ENCODE measurements around the gene FAF1.

Gene FAF1

GRCh38 chr1:50450861-50451653 is 509.0 kb downstream of the FAF1 start:
- no peak for DNase-seq (ENCODE audit: low read depth in 4 of 4, low spot score in 1 of 4)

GRCh38 chr1:50447961-50448360 is 512.1 kb downstream of the FAF1 start:
- no peak for DNase-seq (ENCODE audit: low read depth in 4 of 4, low spot score in 1 of 4)

DNA sequence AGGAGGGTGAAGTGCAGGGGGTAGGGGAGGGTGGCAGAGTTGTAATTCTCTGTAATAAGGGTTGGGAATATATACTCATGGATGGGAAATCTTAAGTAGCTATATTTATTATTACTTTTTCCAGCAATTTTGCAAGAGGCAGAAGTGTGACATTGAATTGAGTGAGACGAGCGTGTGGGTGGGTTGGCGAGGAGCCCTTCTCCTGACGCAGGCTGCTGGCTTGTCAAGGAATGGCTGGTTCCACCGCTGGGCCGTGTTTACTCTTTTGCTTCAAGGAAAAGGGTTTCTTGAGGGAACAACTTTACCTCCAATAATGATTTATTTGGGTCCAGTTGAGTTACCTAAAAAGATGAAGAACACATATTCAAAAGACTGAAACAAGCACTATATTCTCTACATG is 518.9 kb downstream of the FAF1 start:
- no peak for DNase-seq (ENCODE audit: low read depth in 4 of 4, low spot score in 1 of 4)

GRCh38 chr1:50438945-50439344 is 521.1 kb downstream of the FAF1 start:
- no peak for DNase-seq (ENCODE audit: low read depth in 4 of 4, low spot score in 1 of 4)

- no peak for DNase-seq (ENCODE audit: low read depth in 4 of 4, low spot score in 1 of 4)
Measured at GRCh38 chr1:50436489-50436888, 523.6 kb downstream of the FAF1 start.

DNA sequence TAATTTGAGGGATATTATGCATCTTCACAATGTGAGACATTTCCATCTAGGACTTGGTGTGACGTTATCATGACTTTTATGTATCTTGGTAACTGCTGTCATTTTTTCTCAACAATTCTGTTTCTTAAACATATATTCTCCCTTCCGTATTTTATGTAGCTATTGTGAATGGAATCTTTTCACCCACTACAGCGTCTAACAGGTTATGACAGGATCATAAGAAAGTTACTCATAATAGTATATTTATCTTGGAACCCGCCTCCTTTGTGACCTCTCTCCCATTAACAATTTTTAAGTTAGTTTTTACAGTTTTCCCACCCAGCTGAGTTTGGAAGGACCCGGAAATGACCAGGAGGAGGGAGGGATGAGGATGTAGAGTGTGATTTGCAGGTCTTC is 530.1 kb downstream of the FAF1 start:
- DNase-seq (ENCODE audit: low read depth in 4 of 4, low spot score in 1 of 4), result no peak

DNA sequence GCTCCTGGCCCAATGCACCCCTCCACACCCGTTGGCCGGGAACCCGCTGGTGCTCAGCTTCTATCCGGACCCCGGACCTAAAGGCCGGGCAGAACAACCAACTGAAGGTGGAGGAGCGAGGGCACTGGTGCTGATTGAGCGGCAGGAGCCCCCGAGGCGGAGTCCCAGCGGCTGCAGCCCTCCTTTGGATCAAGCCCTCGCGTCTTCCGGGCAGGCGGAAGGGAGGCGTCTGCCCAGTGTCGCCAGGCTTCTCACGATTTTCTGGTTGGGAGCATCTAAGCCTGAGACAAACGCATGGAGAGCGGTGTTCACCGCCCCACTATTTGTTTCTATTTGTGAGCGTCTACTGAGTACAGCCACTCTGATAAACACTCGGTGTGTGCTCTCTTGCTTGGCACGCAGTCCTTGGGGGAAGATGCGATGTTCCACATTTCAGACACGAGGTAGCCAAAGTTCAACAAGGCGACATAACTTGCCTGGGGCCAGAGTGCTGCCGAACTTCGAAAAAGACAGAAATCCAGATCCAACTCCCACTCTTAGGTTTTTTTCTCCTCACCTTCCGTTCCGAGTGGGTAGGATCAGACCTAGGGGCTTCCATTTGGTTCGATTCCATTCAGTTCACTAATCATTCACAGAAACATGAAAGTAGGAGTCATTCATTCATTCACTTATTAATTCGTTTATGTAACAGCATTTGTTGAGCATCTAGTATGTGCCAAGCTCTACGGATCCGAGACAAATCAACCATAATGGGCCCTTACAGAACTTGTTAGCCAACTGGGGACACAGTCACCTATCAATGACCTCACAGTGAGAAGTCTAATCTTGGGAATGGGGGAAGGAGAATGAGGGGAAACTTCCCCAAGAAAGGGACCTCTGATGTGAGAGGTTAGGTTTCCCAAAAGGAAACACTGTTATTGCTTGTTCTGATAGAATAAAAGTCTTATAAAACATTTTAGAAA is 532.0 kb downstream of the FAF1 start:
- no peak for DNase-seq (ENCODE audit: low read depth in 4 of 4, low spot score in 1 of 4)

DNA sequence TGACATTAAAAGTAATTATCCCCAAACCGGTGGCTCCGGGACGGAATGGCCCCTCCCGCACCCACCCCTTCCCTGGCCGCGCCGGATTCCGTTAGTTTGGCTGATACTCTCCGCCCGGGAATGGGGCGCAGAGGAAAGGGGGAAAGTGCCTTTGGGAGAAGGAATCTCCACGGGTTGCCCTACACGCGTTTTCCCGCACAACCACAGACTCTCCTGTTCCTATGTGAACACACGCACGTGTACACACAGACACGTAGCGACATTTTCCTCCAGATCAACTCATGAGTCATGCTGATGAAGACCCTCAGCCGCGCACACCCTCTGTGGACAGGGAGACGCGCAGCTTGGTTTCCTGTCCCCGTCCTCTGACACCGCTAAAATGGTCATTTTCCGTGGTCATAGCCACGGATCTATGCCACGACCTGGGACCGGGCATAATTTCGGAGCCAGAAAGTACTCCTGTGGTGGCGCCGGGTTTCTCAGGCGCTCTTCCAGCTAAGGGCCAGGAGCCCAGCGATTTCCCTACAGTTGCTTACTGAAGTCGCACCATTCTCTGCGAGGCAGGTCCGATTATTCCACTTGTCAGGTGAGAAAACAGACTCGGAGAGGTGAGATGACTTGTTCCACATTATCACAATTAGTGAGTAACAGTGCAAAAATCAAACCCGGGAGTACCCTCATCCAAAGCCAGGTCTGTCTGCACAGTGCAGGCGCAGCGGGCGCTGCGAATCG is 532.8 kb downstream of the FAF1 start:
- no peak for DNase-seq (ENCODE audit: low read depth in 4 of 4, low spot score in 1 of 4)

DNA sequence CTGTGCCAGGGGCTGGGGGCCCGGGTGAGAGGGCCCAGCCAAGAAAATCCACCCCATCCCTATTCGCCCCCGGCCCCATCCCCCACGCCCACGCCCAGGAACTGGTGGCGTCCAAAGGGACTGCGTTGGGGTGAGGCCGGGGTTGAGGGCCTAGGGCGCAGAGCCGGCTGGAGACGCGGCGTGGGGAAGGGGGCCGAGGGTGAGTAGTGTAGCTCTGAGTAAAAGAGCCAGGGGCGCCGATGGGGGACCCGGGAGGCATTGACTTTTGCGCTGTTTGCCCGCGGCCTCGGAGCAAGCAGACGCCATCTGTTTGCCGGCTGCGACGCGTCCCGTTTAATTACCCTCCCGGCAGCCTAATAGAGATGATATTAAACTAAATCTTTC is 533.4 kb downstream of the FAF1 start:
- DNase-seq (ENCODE audit: low read depth in 4 of 4, low spot score in 1 of 4), result no peak

DNA sequence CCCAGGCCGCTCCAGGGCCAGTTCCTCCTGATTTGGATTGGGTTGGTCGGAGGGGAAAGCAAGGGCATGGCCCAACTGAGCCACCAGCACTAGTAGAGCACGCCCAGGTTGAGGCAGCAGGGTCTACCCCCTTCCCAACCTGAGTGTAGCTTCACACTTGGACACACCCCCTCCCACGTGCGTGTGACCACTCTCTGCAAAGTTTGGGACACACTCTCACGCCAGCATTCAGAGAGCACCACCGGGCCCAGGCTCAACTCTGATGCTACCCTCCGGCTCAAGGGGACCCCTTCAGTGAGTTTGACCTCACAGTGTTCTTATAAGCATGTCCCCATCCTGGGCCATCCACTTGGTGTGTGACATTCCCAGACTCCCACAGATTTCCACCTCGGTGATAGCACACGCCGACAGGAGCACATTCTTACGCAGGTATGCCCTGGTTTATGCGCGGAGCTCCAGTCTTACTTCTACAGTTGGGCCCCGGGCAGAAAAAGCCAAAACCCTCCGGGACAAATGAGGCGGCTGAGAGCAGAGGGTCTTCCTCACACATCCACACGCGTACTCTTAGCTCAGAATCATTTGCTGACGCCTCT is 533.9 kb downstream of the FAF1 start:
- DNase-seq (ENCODE audit: low read depth in 4 of 4, low spot score in 1 of 4), result no peak

DNA sequence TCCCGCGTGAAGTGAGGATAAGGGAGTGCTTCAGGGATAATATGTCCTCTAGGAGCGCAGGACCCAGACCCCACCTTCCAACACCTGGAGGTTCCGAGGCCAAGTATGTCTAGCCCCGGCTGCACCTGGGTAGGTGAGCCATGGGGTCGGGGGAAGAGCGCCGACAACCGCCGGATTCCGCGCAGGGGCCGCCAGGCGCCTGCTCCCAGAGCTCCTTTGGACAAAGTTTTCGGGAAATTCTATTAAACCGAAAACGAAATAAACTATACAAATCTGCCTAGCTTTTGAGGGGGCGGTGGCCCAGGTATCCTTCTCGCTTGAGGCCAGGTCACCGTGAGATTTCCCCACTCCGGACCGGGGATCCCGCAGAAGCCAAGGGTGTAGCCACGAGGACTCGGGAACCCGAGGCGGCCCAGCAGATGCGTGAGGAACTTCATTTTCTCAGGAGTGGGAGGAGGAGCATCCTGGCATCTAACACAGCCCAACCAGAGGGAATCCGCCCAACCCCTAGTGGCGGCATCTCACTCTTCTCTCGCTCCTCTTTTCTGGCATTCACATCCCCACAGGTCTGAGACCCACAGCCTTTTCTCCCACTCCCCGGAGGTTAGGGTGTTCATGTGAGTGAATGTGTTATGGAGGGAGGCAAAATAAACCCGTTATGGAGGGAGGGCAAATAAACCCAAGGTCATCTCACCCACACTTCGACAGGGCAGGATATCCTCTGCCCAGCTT is 534.5 kb downstream of the FAF1 start:
- DNase-seq (ENCODE audit: low read depth in 4 of 4, low spot score in 1 of 4), result no peak

- no peak for DNase-seq (ENCODE audit: low read depth in 4 of 4, low spot score in 1 of 4)
Measured at GRCh38 chr1:50424884-50425375, 535.1 kb downstream of the FAF1 start.

- no peak for DNase-seq (ENCODE audit: low read depth in 4 of 4, low spot score in 1 of 4)
Measured at GRCh38 chr1:50424045-50424883, 535.8 kb downstream of the FAF1 start.

DNA sequence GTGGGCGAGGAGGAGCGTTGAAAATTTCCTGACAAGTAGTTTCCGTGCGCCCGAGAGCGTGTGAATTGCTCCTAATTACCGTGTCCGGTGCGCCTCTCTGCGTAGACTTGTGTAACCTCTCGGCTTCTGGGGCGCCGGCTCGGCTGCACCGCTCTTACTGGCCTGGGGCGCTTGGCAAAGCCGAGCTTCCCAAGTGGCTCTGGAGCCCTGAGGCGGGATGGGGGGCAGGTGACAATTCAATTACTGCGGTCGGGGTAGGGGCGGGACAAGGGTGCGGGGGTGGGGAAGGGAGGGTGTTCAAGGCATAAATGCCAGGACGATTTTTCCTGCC is 536.4 kb downstream of the FAF1 start:
- no peak for DNase-seq (ENCODE audit: low read depth in 4 of 4, low spot score in 1 of 4)

- DNase-seq (ENCODE audit: low read depth in 4 of 4, low spot score in 1 of 4), result no peak
Measured at GRCh38 chr1:50422946-50423669, 537.0 kb downstream of the FAF1 start, which contains the start of gene DMRTA2. Gene DMRTA2, minus strand, starts transcription at chr1:50423443. Its CDS starts 1,907 bp downstream, at chr1:50421536.

- no peak for DNase-seq (ENCODE audit: low read depth in 4 of 4, low spot score in 1 of 4)
Measured at GRCh38 chr1:50422675-50422945, 537.5 kb downstream of the FAF1 start.

DNA sequence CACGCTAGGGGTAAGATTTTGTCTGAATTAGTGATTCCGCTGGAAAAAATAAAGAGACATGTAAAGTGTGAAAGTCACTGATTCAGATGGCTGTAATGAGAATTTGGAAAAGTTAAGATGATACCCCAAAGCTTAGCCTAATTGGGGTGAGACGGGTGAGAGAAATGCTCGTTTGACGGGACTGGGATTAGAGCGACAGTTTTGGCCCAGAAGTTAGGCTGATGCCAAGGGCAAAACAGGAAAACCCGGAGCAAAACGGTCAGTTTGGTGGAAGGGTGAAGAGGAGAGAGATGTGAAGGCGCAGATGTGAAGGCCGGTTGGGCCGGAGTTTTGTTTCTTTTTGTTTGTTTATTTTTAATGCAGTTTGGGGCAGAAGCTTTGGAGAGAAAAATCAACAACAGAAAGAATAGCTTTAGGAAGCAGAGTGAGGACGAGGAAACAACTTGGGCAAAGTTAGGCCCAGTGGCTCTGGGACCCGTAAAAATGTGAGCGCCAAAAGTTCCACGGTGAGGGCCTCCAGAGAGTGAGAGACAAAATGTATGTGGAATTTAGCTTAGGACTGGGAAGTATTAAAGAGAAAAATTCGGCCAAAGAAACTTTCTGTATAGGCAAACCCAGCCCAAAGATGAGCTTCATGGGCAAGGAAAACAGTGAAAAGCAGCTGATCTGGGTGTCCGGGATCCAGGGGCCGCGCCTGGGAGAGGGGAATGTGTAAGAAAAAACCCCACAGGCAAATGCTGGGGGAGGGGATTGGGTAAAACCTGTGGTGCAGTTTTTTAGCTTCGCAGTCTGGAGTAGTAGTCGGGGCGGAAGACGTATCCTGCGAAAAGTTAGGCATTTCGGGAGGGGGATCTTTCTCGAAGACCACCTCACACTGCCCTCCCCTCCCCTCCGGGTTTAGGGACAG is 538.0 kb downstream of the FAF1 start:
- no peak for DNase-seq (ENCODE audit: low read depth in 4 of 4, low spot score in 1 of 4)

DNA sequence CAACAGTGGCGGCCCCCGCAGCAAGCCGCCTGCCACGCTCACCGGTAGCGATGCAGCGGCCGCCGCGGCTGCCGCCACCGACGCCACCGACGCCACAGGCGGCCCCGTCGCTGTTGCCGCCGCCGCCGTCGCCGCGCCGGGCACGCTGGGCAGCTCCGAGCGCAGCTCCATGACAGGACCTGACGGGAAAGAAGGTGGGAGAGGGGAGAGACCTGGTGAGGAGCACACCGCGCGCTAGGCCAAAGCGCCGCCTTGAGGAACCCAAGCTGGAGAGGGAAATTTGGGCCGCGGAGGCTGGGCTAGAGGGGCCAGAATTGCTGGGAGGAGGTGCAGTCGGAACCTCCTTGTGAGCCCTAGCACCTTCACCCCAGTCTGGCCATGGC is 538.7 kb downstream of the FAF1 start:
- no peak for DNase-seq (ENCODE audit: low read depth in 4 of 4, low spot score in 1 of 4)

All from stimulated activated CD4-positive, alpha-beta T cell treated with anti-CD3 and anti-CD28 coated beads, Interleukin-1b, Interleukin-23, amount 100 ng/mL, for 24 hours (primary cell).